Tongue (tissue), 2 donors: ENCODE data around the gene LRP11. TPM values are rescaled to one million over a fixed set of nuclear protein-coding genes. Genes with fewer than 3 reads are reported as not detected.
A peak's percentile ranks its signal among the peaks of the same experiment; 100 is the strongest.
"Not testable (repeated sequence)": the region's sequence is repeated elsewhere in the genome, so short reads cannot be mapped to it uniquely, and the experiment has no call there.

Experiments used
- DNase-seq: peaks from one replicate; pipeline ENCODE4 v3.0.0-alpha.2; 2015
- total RNA-seq: library from RNA; depleted of rRNA; stranded (reverse); fragments of >200 nt; gene quantifications from one replicate; pipeline ENCODE4 v1.2.3, GENCODE V29; 2014

LRP11 gene
- total RNA-seq, 1 donor from 2014 or later, result 38.5 TPM

DNA sequence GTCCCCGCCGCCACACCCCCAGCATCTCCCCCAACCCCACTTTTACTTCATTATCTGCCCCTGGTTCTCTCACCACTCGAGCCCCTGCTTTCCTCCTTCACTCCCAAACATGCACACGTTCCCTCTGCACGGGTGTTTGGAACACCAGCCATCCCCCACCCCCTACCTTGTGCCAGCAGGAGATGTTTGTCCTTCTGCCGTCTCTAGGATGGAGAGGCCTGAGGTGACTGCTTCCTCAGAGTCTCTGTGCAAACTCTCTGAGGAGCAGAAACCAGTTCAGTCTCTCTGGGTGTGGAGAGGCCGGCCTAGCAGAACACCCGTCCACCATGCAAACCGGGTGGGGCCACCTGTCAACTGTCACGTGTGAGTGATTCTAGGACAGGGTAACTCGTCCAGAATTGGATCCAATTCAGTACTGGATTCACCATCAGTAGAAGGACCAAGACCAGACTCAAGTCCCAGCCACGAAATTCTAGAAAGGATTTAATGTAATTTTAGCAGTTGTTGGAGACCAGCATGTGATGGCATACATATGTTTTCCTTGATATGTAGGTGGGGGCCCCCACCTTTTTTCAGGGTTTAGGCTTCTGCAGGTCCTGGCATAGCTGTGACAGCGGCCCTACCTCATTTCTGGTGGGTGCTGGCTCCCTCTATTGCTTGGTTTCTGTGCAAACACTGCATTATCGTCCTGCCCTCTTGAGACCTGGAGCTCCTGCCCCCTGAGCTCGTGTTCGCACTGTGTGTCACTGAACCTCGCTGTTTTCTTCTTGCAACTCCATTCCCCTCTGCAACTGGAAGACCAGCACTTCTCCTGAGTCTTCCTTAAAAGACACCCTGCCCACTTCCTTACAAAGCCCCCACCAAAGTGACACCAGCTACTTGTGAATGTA is 33.9 kb upstream of the LRP11 start, which contains the start of gene RAET1E:
RAET1E (minus strand) TSS at position 259 of the 890 bp plus-strand sequence. CDS start 7,212 bp downstream, outside the sequence.
- no peak for DNase-seq

DNA sequence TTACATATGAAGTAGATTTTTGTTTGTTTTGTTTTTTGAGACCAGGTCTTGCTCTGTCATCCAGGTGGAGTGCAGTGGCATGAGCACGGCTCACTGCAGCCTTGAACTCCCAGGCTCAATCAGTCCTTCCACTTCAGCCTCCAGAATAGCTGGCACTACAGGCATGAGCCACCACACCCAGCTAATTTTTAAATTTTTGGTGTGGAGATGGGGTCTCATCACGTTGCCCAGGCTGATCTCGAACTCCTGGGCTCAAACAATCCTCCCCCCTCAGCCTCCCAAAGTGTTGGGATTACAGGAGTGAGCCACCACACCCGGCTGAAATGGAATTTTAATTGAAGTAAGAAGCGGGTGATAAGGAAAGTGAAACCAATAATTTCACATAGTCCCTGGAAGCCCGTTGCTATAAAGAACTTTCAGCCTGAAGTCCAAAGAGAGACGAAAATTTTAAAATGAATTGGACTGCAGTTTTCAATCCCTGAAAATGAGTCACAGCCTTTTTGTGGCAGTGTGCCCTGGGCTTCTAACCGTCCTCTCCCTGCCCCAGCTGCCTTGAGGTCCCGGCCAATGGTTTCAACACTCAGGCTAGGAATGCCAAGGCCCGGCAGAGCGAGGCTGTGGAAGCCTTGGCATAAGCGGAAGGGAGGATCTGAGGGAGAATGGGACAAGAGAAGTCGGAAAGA is 33.0 kb upstream of the LRP11 start:
- DNase-seq, result peak; percentile 29

DNA sequence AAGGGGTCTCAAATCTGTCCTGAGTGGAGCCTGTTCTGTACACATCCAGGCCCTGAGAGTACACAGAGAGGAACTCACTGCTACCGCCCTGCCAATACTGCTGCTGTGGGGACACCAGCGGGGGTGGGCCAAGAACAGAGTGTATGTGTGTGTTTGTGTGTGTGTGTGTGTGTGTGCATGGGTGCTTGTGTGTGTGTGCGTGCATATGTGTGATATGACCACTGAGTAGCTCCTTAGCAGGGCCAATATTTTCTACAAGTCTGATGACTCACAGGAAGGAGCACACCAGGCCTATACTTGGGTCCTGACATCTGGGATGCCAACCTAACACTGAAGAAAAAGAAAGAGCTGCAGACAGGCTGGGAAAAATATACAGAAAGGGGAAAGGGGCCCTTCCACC is 32.3 kb upstream of the LRP11 start:
- no peak for DNase-seq

DNA sequence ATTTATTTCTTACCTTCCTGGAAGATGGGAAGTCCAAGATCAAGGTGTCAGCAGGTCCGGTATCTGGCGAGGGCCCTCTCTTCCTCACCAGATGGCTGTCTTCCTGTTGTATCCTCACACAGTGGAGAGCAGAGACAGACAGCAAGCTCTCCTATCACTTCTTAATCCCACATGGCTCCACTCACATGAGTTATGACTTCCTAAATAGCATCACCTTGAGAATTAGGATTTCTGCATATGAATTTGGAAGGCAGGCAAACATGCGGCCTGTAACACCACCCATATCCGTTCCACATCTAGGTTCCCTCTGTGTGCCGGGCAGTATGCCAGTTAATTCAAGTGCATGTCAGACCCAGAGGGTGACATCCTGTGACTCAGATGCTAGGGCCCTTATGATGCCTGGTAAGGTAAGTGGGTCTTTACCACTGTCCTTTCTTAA is 31.7 kb upstream of the LRP11 start:
- no peak for DNase-seq

DNA sequence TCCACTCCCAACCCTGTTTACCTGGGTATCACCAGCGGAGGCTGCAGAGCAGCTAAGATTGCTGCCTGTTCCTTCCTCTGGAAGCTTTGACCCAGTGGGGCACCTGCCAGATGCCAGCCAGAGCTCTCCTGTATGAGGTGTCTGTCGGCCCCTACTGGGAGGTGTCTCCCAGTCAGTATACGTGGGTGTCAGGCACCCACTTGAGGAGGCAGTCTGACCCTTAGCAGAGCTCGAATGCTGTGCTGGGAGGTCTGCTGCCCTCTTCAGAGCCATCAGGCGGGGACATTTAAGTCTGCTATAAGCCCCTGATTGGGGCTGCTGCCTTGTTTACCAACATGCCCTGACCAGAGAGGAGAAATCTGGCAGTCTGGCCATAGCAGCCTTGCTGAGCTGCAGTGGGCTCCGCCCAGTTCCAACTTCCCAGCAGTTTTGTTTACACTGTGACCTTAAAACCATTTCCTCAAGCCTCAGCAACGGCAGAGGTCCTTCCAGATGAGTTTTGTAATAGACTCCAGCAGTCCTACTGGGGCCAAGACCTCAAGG is 31.0 kb upstream of the LRP11 start:
- DNase-seq, result peak; percentile 19

DNA sequence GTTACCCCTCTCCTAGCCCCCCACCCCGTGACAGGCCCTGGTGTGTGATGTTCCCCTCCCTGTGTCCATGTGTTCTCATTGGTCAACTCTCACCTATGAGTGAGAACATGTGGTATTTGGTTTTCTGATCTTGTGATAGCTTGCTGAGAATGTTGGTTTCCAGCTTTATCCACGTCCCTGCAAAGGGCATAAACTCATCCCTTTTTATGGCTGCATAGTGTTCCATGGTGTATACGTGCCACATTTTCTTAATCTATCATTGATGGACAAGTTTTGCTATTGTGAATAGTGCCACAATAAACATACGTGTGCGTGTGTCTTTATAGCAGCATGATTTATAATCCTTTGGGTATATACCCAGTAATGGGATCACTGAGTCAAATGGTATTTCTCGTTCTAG is 27.7 kb upstream of the LRP11 start:
- DNase-seq, result not testable (repeated sequence)

DNA sequence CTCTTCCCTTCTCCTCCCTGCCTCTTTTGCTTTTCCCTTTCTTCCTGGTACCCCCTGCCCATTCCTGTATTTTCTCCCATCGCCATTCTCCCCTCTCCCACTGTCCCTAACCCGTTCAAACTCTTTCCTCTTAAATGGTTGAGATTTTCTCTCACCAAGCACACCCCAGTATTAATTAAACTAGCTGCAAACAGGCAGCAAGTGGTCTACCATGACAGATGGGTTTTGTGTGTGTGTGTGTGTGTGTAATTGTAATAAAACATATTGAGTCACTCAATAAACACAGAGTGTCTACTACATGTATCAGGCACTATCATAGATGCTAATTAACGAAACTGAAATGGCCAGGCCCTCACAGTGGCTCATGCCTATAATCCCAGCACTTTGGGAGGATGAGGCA is 27.1 kb upstream of the LRP11 start:
- DNase-seq, result no peak

DNA sequence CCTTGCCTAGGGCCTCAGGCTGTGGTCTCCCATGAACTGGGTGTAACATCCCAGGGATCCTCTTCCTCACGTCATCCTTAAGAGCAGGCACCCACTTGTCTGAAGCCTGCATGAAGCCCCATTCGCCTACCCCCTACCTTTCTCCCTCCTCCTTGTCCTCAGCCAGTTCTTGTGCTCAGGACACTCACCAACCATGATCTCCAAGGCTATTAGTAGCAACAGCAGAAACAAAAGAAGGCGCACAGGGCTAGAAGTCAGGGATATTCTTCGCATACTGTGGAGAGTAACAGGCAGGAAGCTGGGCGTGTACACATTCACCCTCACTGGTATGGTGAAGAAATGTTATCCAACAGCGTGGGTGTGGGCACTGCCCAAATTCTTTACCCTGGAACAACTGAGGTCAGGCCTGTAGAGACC is 26.5 kb upstream of the LRP11 start:
- DNase-seq, result peak; percentile 12

DNA sequence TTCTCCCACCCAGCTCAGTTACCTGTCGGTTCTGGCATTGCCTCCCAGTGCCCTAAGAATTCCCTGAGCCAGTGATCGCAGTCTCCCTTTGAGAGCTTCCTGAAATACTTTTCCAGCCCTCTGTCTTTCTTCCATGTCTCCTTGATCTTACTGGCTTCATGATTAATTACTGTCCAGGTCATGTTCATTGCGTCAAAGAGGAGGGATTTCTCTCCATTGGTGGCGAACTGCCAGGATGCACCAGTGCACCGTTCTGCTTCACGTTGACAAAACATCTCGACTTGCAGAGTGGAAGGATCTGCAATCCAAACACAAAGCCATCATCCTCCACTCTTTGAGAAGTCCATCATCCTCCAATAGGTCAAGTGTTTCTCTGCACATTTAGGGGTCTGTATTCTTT is 25.2 kb upstream of the LRP11 start:
- no peak for DNase-seq

DNA sequence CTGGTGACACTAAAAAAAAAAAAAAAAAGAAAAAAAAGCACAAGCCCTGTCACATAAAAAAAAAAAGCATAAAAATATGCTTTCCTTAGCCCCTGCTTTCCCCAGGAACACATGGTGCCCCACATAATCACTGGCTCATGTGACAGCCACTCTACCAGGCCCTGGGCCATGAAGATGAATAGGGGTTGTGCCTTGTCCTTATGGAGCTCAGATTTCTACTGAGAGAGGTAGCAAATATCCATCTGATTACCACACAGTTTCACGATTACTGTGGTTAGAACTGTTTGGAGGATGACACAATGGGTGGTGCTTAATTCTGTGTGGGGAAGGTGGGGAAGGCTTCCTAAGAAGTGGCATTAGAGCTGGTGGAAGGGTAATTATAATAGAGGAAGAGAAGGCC is 24.5 kb upstream of the LRP11 start:
- DNase-seq, result no peak

DNA sequence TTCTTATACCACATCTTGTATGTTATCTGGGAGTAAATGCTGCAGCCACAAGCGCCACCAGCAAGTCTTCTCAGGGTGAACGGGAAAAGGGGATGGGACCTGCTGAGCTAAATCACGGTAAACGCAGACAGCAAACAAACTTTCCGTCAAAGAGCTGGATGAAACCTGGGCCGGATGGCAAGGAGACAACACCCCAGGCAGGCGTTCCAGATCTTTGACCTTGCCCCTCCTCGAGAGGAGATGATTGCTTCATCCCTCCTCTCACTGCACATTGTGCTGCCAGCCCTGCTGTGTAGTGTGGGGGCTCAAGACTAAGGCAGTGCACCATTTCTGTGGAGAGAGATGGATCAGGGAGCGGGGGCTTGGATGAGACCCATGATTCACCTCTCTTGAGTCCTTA is 23.9 kb upstream of the LRP11 start:
- no peak for DNase-seq

DNA sequence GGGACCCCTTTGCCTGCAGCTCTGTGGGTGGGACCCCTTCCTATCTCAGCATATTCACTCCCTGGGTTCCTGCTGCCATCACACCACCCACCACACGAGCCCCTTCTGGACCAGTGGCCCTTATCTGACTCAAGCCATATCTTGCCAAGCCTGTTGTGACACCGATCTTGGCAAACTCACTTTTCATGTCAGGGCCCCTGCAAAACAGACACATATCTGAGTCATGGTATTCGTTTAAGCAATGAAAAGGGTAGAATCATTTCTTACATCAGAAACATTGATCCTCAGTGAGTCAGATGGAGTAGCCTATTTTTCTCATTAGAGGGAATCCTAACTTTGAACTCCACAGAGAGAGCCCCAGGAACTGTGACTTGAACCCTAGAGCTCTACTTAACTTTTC is 23.2 kb upstream of the LRP11 start:
- no peak for DNase-seq

DNA sequence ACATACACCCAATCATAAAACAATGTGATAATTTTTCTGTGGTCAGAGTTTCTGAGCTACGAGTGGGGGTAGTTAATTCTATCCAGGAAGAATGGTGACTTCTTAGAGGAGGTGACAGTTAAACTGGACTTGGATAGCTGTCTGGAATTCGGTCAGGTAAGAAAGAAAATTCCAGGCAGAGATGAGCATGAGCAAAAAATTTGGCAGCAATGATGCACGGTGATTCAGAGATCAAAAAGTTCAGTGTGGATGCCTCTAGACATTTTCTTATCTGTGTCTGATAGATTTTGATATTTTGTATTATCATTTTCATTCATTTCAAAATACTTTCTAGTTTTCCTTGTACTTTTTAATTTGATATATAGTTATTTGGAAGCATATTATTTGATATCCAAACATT is 21.7 kb upstream of the LRP11 start:
- DNase-seq, result no peak

DNA sequence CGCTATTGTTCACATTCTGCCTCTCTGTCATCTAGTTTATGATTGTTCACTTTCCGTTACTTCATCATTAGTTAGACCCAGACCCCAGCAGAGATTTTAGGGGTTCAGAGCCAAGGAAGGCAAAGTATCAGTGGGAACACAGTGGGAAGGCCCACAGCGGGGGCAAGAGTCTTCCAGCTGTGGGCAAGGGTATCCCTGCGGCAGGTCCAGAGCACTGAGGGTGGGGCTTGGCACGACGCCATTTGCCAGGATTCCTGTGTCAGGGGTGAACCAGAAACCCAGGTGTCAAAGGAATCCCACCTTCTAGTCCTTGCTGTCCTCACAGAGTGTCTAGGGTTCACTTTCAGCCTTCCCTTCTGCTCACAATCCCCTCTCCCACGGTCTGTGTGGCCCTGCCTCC is 20.5 kb upstream of the LRP11 start:
- DNase-seq, result no peak

DNA sequence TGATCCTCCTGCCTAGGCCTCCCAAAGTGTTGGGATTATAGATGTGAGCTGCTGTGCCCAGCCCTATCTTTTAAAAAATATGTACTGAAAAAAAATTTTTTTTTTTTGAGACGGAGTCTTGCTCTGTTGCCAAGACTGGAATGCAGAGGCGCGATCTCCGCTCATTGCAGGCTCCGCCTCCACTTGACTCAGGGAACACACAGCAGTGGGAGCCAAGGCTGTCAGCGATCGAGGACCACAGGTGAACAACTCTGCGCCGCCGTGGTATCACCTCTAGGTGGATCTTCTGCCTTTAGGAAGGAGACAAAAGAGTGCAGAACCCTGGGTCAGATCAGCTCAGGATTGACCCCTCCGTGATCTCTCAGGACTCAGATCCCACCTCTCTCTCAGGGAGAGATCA is 20.1 kb upstream of the LRP11 start:
- DNase-seq, result no peak

DNA sequence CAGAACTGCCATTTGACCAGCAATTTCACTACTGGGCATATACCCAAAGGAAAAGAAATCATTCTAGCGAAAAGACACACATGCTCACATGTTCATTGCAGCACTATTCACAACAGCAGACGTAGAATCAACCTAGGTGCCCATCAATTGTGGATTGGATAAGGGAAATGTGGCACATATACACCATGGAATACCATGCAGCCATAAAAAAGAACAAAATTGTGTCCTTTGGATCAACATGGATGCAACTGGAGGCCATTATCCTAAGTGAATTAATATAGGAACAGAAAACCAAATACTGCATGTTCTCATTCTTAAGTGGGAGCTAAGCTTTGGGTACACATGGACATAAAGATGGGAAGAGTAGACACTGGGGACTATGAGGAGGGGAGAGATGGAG is 17.7 kb upstream of the LRP11 start:
- no peak for DNase-seq

DNA sequence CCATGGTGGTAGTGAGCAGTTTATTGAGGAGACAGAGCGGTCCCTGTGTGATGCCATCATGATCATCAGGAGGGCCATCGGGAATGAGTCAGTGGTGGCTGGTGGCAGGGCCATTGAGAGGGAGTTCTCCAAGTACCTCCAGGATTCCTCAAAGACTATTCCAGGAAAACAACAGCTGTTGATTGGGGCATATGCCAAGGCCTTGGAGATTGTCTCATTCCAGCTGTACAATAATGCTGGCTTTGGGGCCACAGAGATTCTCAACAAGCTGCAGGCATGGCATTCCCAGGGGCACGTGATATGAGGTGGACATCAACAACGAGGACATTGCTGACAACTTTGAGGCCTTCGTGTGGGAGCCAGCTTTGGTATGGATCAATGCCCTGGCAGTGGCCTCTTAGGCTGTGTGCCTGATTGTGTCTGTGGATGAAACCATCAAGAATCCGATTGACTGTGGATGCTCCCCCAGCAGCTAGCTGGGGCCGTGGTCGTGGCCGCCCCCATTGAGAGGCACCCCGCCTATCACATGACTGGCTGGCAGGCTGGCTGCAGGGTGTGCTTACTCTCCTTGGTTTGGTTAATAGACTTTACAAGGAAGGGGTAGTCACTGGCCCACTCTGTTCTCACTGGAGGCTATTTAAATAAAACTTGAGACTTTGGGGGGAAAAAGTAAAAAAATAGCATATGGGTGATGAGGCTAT is 17.1 kb upstream of the LRP11 start:
- DNase-seq, result peak; percentile 34

DNA sequence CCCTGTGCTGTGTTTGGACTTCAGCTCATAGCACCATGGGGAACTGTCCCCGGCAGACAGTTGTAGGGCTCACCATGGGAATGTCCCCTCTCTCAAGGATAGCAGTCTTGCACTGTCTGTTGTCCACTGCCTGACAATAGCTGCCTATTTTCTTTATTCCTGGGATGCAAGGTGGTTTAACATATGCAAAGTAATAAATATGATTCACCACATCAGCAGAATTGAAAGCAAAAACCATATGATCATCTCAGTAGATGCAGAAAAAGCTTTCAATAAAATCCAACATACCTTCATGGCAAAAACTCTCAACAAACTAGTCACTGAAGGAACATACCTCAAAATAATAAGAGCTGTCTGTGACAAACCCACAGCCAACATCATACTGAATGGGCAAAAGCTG is 13.5 kb upstream of the LRP11 start:
- DNase-seq, result no peak

DNA sequence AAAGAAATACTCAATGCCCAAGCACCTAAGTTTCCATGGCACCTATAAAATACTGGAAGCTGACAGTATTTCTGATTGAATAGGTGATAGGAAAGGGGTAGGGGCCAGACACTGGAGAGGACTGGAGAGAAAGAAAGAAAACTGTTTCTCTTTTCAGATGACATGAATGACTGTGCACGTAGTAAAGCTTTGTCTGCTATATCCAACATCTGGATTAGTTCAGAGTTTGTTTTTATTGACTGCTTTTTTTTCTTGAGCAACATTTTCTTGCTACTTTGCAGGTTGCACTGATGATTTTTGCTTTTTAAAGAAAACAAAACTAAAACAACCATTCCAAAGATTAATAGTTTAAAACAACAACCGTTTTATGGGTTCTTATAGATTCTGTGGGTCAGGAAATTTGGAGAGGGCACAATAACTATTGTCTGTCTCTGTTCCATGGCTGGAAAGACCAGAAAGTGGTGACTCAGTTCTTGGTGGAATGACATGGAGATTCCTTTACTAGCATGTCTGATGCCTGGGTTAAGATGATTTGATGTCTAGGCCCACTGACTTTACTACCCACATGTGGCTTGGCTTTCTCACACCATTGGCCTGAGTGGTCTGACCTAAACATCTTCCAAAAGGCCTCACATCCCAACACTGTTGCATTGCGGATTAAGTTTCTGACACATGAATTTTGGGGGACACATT is 12.2 kb upstream of the LRP11 start:
- DNase-seq, result no peak

DNA sequence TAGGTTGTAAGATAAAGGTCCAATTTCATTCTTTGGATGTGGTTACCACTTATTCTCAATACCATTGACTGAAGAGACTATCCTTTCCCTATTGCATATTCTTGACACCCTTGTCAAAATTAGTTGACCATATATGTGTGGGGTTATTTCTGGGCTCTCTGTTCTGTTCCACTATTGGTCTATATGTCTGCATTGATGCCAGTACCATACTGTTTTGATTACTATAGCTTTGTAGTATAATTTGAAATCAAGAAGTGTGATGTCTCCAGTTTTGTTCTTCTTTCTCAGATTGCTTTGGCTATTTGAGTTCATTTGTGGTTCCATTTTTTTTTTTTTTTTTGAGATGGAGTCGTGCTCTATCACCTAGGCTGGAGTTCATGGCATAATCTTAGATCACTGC is 8.1 kb upstream of the LRP11 start:
- DNase-seq, result no peak

DNA sequence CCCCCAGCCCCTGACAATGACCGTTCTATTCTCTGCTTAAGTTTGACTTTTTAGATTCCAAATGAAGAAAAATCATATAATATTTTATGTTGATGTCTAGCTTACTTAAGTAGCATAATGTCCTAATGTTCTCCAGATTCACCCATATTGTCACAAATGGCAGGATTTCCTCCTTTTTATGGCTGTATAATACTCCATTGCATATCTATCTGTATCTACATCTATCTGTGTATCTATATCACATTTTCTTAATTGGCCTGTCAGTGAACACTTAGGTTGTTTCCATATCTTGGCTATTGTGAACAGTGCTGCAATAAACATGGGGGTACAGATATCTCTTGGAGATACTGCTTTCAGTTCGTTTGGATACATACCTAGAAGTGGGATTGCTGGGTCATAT is 7.0 kb upstream of the LRP11 start:
- DNase-seq, result no peak

DNA sequence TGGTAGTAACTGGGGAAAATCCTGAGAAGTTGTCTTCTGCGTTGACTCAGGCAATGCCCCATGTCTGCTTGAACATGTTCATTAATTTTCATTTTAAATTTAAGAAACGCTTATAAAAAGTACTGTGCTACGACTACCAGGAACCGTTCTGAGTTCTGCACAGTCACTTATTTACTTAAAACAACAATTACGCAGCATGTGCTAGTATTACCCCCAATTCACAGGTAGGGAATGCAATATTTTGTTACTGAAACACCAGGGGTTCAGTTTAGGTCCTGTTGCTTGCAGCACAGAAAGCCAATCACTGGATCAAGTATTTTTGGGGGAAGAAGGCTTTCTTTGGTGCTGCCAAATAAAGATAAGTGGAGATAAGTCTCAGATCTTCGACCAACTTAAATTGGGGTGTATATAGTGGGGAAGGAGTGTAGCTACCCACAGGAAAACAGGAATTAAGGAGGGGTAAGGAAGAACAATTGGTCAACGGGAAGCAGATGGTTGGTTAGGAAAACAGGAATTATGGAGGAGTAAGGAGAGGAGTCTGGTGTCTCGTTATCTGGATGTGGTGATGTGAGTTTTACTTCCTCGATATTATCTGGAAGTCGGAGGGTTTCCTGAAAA is 5.2 kb upstream of the LRP11 start:
- no peak for DNase-seq
